Chondrocyte (in vitro differentiated cells): Measurements from ENCODE around the gene MRPS14. TPM values are rescaled to one million over a fixed set of nuclear protein-coding genes. Genes with fewer than 3 reads are reported as not detected.

ENCODE experiments used
- DNase-seq: peaks from one replicate; pipeline ENCODE4 v3.0.0; 2021; ENCODE audit warnings: mixed read lengths, low spot score
- H3K27ac Mint-ChIP-seq: one replicate; pipeline ENCODE4 v1.8.0; 2021; ENCODE audit warnings: mild to moderate bottlenecking, moderate library complexity, mixed read lengths; ENCODE audit not compliant: unreplicated experiment
- H3K27me3 Mint-ChIP-seq: 2 replicates; pipeline ENCODE4 v1.8.0; 2021; ENCODE audit warnings: low read depth, mixed read lengths
- H3K36me3 Mint-ChIP-seq: 2 replicates; pipeline ENCODE4 v1.8.0; 2021; ENCODE audit warnings: low read depth, mixed read lengths
- H3K4me1 Mint-ChIP-seq: 2 replicates; pipeline ENCODE4 v1.8.0; 2021; ENCODE audit warnings: low read depth, mild to moderate bottlenecking, mixed read lengths
- H3K4me3 Mint-ChIP-seq: one replicate; pipeline ENCODE4 v1.8.0; 2021; ENCODE audit warnings: mild to moderate bottlenecking, moderate library complexity, mixed read lengths; ENCODE audit not compliant: unreplicated experiment
- H3K9me3 Mint-ChIP-seq: 2 replicates; pipeline ENCODE4 v1.8.0; 2021; ENCODE audit warnings: low read depth, mixed read lengths
- CTCF ChIP-seq: fragments of 200-600 bp; sonication (generic); IDR thresholded peaks from 2 replicates; pipeline ENCODE4 v1.5.0; 2021; ENCODE audit warnings: antibody characterized with exemption, mild to moderate bottlenecking, moderate library complexity
- total RNA-seq: library from RNA; stranded (reverse); gene quantifications from 3 replicates; pipeline ENCODE4 v1.2.1, GENCODE V29; 2021

Gene MRPS14
- total RNA-seq, 1 donor from 2014 or later, result 22.1 TPM

GRCh38 chr1:174963529-174964125, 59.6 kb downstream of the MRPS14 start:
- H3K4me3 Mint-ChIP-seq, result peak overlapping the region; percentile 2
- H3K27me3 Mint-ChIP-seq, result no peaks in the 10 kb centered on the region
- peak overlapping the region; percentile 86 for H3K27ac Mint-ChIP-seq
- no peaks in the 10 kb centered on the region for H3K36me3 Mint-ChIP-seq
- peaks cover 48% of the 10 kb centered on the region for H3K4me1 Mint-ChIP-seq
- no peak for TF ChIP-seq CTCF
- H3K9me3 Mint-ChIP-seq, result no peaks in the 10 kb centered on the region
- no peak for DNase-seq

Other genes with a start within 250 kb of the MRPS14 start
- 57.5 to 67.1 TPM (median 65.4 TPM) in 3 replicates for gene CACYBP, start 23.5 kb downstream of the MRPS14 start, total RNA-seq
- 0.15 to 0.41 TPM (median 0.25 TPM) in 3 replicates for gene TNN, start 44.4 kb upstream of the MRPS14 start, total RNA-seq
- 0.75 to 3.5 TPM (median 1.2 TPM) in 3 replicates for gene KIAA0040, start 169.4 kb upstream of the MRPS14 start, total RNA-seq